Heart right ventricle (tissue), 16 donors: Measurements from ENCODE around the gene CYP3A4. TPM values are rescaled to one million over a fixed set of nuclear protein-coding genes. Genes with fewer than 3 reads are reported as not detected.

Experiments used
- ATAC-seq, 8 donors: fragments of 200-7000 bp; cut with Tn5 transposase; one replicate each; pipeline ENCODE4 v1.9.1; 2020; ENCODE audit warnings: mild to moderate bottlenecking in 8 of 8, moderate library complexity in 8 of 8, moderate number of reproducible peaks in 1 of 8
- DNase-seq, 2 donors: peaks; one replicate each; pipeline ENCODE4 v3.0.0-alpha.2; 2020
- H3K27ac ChIP-seq, 10 donors: fragments of 200-600 bp; sonication (generic) in 2 of 10; one replicate each; pipeline versions ENCODE4 v1.5.0 to v1.8.0; 2020 to 2022; ENCODE audit warnings: mild to moderate bottlenecking in 3 of 10
- H3K27me3 ChIP-seq, 7 donors: fragments of 200-600 bp; one replicate each; pipeline ENCODE4 v1.8.0; 2021 to 2022; ENCODE audit warnings: mild to moderate bottlenecking in 2 of 7
- H3K36me3 ChIP-seq, 9 donors: fragments of 200-600 bp; sonication (generic) in 1 of 9; one replicate each; pipeline versions ENCODE4 v1.5.0 to v1.8.0; 2020 to 2022; ENCODE audit warnings: mild to moderate bottlenecking in 2 of 9
- H3K4me1 ChIP-seq, 9 donors: fragments of 200-600 bp; sonication (generic) in 1 of 9; one replicate each; pipeline versions ENCODE4 v1.5.0 to v1.8.0; 2020 to 2022; ENCODE audit warnings: mild to moderate bottlenecking in 4 of 9
- H3K4me3 ChIP-seq, 10 donors: fragments of 200-600 bp; sonication (generic) in 2 of 10; one replicate each; pipeline versions ENCODE4 v1.5.0 to v1.8.0; 2020 to 2022; ENCODE audit warnings: mild to moderate bottlenecking in 7 of 10, moderate library complexity in 2 of 10
- H3K9me3 ChIP-seq, 11 donors: fragments of 200-600 bp in 10 of 11; sonication (generic) in 2 of 11; one replicate each; pipeline versions ENCODE4 v1.5.0 to v1.8.0; 2013 to 2022; ENCODE audit warnings: mild to moderate bottlenecking in 2 of 11, control low read depth in 1 of 11, moderate library complexity in 1 of 11
- CTCF ChIP-seq, 9 donors: fragments of 200-600 bp; sonication (generic) in 2 of 9; IDR thresholded peaks; one replicate each; pipeline versions ENCODE4 v1.5.0 to v1.8.0; 2021 to 2022; ENCODE audit warnings: antibody characterized with exemption in 9 of 9, mild to moderate bottlenecking in 5 of 9, moderate library complexity in 1 of 9
- WGBS, 2 donors: extraction: QIAGEN DNeasy Blood & Tissue Kit; methylation state at CpG; one replicate each; pipeline ENCODE4 v1.1.7; 2013; ENCODE audit warnings: inconsistent platforms in 1 of 2; 5-methylcytosine and 5-hydroxymethylcytosine counted together
- intact Hi-C, 10 donors: fragments of 100-400 bp; cut with DNase I; formaldehyde crosslinking; loops; one replicate each; pipeline versions ENCODE4 v1.11.1 to v1.14.2; 2022
- polyA plus RNA-seq, 2 donors: library from polyadenylated mRNA; stranded (reverse); fragments of 200-250 nt; gene quantifications; one replicate each; pipeline ENCODE4 v1.2.3, GENCODE V29; 2013
- total RNA-seq, 10 donors: library from RNA; stranded (reverse); fragmentation: NEBNext Ultra II Directional in 3 of 10; extraction: Animal tissue kit (Norgen Biotek cat#: 25700) in 3 of 10; gene quantifications; one replicate each; pipeline versions ENCODE4 v1.2.1 to v1.2.4, GENCODE V29; 2021 to 2023
- donor health status: Arrhythmogenic right ventricular cardiomyopathy.
- donor health status: ischemic (EF 13 %, LVEDD 7.1; RV severe dilation, severe dysfunction).
- donor health status: healthy with polysubstance abuse.
- donor health status: DM: no; HTN: yes; CAD: no.
- donor health status: DM: no; HTN: no; CAD: no.
- donor health status: ischemic (EF 25% LVEDD 6.9; RV normal size, moderate dysfunction).
- donor health status: ischemic (EF 25% LVEDD 5.7; RV mildly dilated, moderate dysfunction).
- donor health status: healthy.
- donor health status: DM: yes; HTN: yes; CAD: no.
- donor health status: Ischemic cardiomyopathy.
- donor health status: ischemic (EF 35%, LVEDD 5.7; RV mildly dilated, moderate dysfunction).
- donor health status: nonischemic (EF 11% LVEDD 7.7; RV severe dilation, severe dysfunction).
- donor health status: DM: yes; HTN: yes; CAD: no.
- donor health status: PGD.
- donor health status: ischemic (EF 29% LVEDD 5.4; RV normal size, mild dysfunction).
- donor health status: nonischemic (EF 23%, LVEDD 6.1; RV moderate dilation, normal function).

CYP3A4 gene
- total and polyA plus RNA-seq, 12 donors = not detected

DNA sequence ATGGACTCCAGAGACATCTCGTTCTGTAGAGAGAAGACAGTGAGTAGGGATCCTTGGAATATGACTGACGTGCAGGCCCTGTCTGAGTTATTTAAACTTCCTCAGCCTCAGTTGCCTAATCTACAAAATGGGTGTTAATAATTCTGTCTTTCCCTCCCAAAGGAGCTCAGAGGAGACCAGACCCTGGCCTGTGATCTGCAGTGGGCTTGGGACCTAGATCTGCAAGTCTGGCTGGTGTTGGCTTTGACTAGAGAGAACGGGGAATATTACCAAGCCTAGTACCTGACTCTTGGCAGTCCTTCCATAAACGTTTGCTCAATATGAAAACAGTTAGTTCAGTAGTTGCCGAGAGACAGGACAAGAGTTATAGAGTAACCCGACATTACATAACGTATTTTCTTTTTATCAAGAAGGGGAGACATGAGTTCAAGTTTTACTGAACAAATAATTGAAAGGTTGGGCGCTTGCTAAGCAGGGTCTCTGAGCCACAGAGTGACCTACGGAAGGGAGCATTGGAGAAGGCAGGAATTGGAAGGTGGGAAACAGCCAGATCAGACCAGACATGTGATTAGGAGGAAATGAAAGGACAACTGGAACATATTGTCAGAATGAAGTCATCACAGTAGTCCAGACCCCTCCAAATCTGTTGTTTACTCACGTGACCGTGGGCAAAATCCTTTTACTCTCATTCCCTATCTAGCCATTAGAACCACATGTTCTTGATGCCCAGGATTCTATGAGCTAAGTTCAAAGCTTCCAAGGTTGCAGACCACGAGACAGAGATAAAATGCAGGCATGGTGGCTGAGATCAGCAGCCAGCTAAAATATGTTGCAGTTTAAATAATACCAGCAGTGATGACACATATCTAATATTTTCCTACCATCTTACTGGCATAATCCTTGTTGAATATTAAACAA lies 10.9 kb upstream of the CYP3A4 start:
- H3K36me3 ChIP-seq = no peaks in the 10 kb centered on the region
- ATAC-seq = peak in 1 of 8 donors; percentile 31
- 64 to 70% methylated on average over 12 of the region's 12 CpGs for WGBS, 2 donors
- no peak for DNase-seq
- H3K27me3 ChIP-seq = no peaks in the 10 kb centered on the region
- H3K4me1 ChIP-seq = no peaks in the 10 kb centered on the region
- no peak overlapping the region for H3K27ac ChIP-seq
- intact Hi-C loops = no loop called here
- no peak for TF ChIP-seq CTCF (IDR thresholded peaks at IDR 0.05)
- H3K4me3 ChIP-seq = no peak overlapping the region
- peaks cover 0 to 13% (median 0%) of the 10 kb centered on the region in 11 donors for H3K9me3 ChIP-seq

DNA sequence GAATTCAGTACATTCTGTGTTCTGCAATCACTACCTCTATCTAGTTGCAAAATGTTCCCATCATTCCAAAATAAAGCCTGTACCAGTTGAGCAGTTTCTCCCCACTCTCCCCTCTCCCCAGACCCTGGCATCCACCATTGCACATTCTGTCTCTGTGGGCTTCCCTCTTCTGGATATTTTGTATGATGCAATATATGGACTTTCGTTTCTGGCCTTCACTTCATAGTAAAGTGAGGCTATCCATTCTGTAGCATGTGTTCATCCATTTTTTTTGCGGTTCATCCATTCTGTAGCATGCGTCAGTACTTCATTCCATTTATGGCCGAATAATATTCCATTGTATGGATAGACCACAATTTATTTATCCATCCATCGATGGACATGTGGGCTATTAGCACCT lies 9.5 kb upstream of the CYP3A4 start:
- DNase-seq = no peak
- H3K27ac ChIP-seq = no peak overlapping the region
- no peak overlapping the region for H3K4me3 ChIP-seq
- peaks cover 0 to 10% (median 0%) of the 10 kb centered on the region in 11 donors for H3K9me3 ChIP-seq
- no peak for TF ChIP-seq CTCF (IDR thresholded peaks at IDR 0.05)
- H3K27me3 ChIP-seq = no peaks in the 10 kb centered on the region
- H3K4me1 ChIP-seq = no peaks in the 10 kb centered on the region
- 91 to 95% methylated on average over 5 of the region's 5 CpGs for WGBS, 2 donors
- intact Hi-C loops = no loop called here
- H3K36me3 ChIP-seq = no peaks in the 10 kb centered on the region
- no peak for ATAC-seq

- ATAC-seq = no peak
- Histone ChIP-seq H3K4me1 (no peaks in the 10 kb centered on the region), H3K36me3 (no peaks in the 10 kb centered on the region), H3K9me3 (peaks cover 0 to 5% (median 0%) of the 10 kb centered on the region in 11 donors), H3K4me3 (no peak overlapping the region), H3K27ac (no peak overlapping the region), H3K27me3 (no peaks in the 10 kb centered on the region)
- intact Hi-C loops = no loop called here
- TF ChIP-seq CTCF (IDR thresholded peaks at IDR 0.05) = no peak
- 64 to 69% methylated on average over 4 of the region's 4 CpGs for WGBS, 2 donors
- no peak for DNase-seq
Observed at GRCh38 chr7:99792967-99793366, 9.0 kb upstream of the CYP3A4 start.

GRCh38 chr7:99791667-99792369 lies 7.8 kb upstream of the CYP3A4 start:
- WGBS, 2 donors = 46 to 54% methylated on average over 5 of the region's 5 CpGs
- Histone ChIP-seq H3K4me3 (no peak overlapping the region), H3K27me3 (no peaks in the 10 kb centered on the region), H3K9me3 (peaks cover 0 to 5% (median 0%) of the 10 kb centered on the region in 11 donors), H3K36me3 (no peaks in the 10 kb centered on the region), H3K4me1 (no peaks in the 10 kb centered on the region), H3K27ac (no peak overlapping the region)
- intact Hi-C loops = no loop called here
- no peak for DNase-seq
- no peak for TF ChIP-seq CTCF (IDR thresholded peaks at IDR 0.05)
- no peak for ATAC-seq
